ENCODE results near the gene SPATA17. TPM values are rescaled to one million over a fixed set of nuclear protein-coding genes. Genes with fewer than 3 reads are reported as not detected.
A peak's percentile ranks its signal among the peaks of the same experiment; 100 is the strongest.
"Not testable (repeated sequence)": the region's sequence is repeated elsewhere in the genome, so short reads cannot be mapped to it uniquely, and the experiment has no call there.

Gene SPATA17
- polyA plus RNA-seq = 0.82 to 1.8 TPM (median 1.4 TPM) in 3 replicates
- polyA plus RNA-seq (2011; ENCODE audit: low read depth) = 0.91 TPM
- polyA plus RNA-seq (2011; cell fraction: cytosol; rRNA removed) = 1.0 and 1.2 TPM in 2 replicates
- polyA plus RNA-seq (2011; cell fraction: nucleus; rRNA removed) = 0.56 and 1.1 TPM in 2 replicates
- polyA plus RNA-seq (2012; ENCODE audit: low replicate concordance) = 0.96 and 1.0 TPM in 2 replicates
- polyA minus RNA-seq = 0.86 to 1.5 TPM in 2 of 3 replicates, not detected in the other
- not detected for polyA minus RNA-seq (2011; cell fraction: cytosol; rRNA and poly(A)+ RNA removed)
- polyA minus RNA-seq (2011; cell fraction: nucleus; rRNA and poly(A)+ RNA removed) = 0.84 and 1.6 TPM in 2 replicates

- dilution Hi-C loops (cut with MboI; ENCODE audit: extremely low pct_ligation_motif_present, low sequenced_read_pairs) = no loop called here
- H3K9me3 ChIP-seq (ENCODE audit: control insufficient read depth, low read depth, low read length) = no peaks in the 10 kb centered on the region
- peaks cover 49% of the 10 kb centered on the region for H3K79me2 ChIP-seq (ENCODE audit: control insufficient read depth, insufficient read depth, low read length)
- TF ChIP-seq CTCF (optimal IDR thresholded peaks at IDR 0.05 in 1 of 3, IDR thresholded peaks at IDR 0.05 in 1 of 3, conservative IDR thresholded peaks at IDR 0.05 in 1 of 3; ENCODE audit: extremely low read depth in 1 of 3, insufficient read depth in 2 of 3, low read length in 3 of 3) (peak; percentile 3 to 35 (median 17)), EZH2 (IDR thresholded peaks at IDR 0.05; ENCODE audit: low read length) (no peak)
- no peaks in the 10 kb centered on the region for H3K36me3 ChIP-seq (ENCODE audit: control insufficient read depth in 2 of 2, extremely low read depth in 1 of 2, insufficient read depth in 2 of 2, low read length in 2 of 2)
- peak within 1 kb of the TSS; percentile 100 for H3K27ac ChIP-seq (ENCODE audit: control insufficient read depth, insufficient read depth, low read length)
- H2AFZ ChIP-seq (ENCODE audit: control insufficient read depth, low read length) = peak within 1 kb of the TSS; percentile 99
- no peaks in the 10 kb centered on the region for H3K9me1 ChIP-seq (ENCODE audit: control insufficient read depth, extremely low read depth, insufficient read depth, low read length)
- H3K9ac ChIP-seq (ENCODE audit: control insufficient read depth, extremely low read depth, insufficient read depth, low read length) = peak within 1 kb of the TSS; percentile 99
- peaks cover 28% of the 10 kb centered on the region for H3K4me1 ChIP-seq (ENCODE audit: control insufficient read depth, extremely low read depth, insufficient read depth, low read length)
- no peak for DNase-seq (ENCODE audit: low read depth, low spot score)
- peak; percentile 69 for FAIRE-seq
- no peaks in the 10 kb centered on the region for H4K20me1 ChIP-seq (ENCODE audit: control insufficient read depth, extremely low read depth, insufficient read depth, low read length)
- peak within 1 kb of the TSS; percentile 71 to 94 (median 76) for H3K4me3 ChIP-seq (ENCODE audit: control insufficient read depth in 2 of 3, extremely low read depth in 1 of 3, insufficient read depth in 2 of 3, low read depth in 1 of 3, low read length in 3 of 3)
- no peaks in the 10 kb centered on the region for H3K27me3 ChIP-seq (ENCODE audit: control insufficient read depth, extremely low read depth, insufficient read depth, low read length)
- H3K4me2 ChIP-seq (ENCODE audit: control insufficient read depth, extremely low read depth, insufficient read depth, low read depth, low read length) = peak within 1 kb of the TSS; percentile 100
Observed at GRCh38 chr1:217630711-217631591, at the start of gene SPATA17, which contains the start of gene GPATCH2. TSS of gene SPATA17 (plus strand) at chr1:217631344. CDS start at chr1:217631379, 35 bp downstream. TSS of gene GPATCH2 (minus strand) at chr1:217631090. CDS start at chr1:217630971, 119 bp downstream.

- FAIRE-seq; H3K4me3 ChIP-seq (ENCODE audit: control insufficient read depth in 2 of 3, extremely low read depth in 1 of 3, insufficient read depth in 2 of 3, low read depth in 1 of 3, low read length in 3 of 3); H3K36me3 ChIP-seq (ENCODE audit: control insufficient read depth in 2 of 2, extremely low read depth in 1 of 2, insufficient read depth in 2 of 2, low read length in 2 of 2); H3K4me1 ChIP-seq (ENCODE audit: control insufficient read depth, extremely low read depth, insufficient read depth, low read length); DNase-seq (ENCODE audit: low read depth, low spot score); dilution Hi-C loops (cut with MboI; ENCODE audit: extremely low pct_ligation_motif_present, low sequenced_read_pairs); H3K9me1 ChIP-seq (ENCODE audit: control insufficient read depth, extremely low read depth, insufficient read depth, low read length); H3K79me2 ChIP-seq (ENCODE audit: control insufficient read depth, insufficient read depth, low read length); H4K20me1 ChIP-seq (ENCODE audit: control insufficient read depth, extremely low read depth, insufficient read depth, low read length); H3K9ac ChIP-seq (ENCODE audit: control insufficient read depth, extremely low read depth, insufficient read depth, low read length); H3K4me2 ChIP-seq (ENCODE audit: control insufficient read depth, extremely low read depth, insufficient read depth, low read depth, low read length); H3K9me3 ChIP-seq (ENCODE audit: control insufficient read depth, low read depth, low read length); H3K27ac ChIP-seq (ENCODE audit: control insufficient read depth, insufficient read depth, low read length); H2AFZ ChIP-seq (ENCODE audit: control insufficient read depth, low read length); H3K27me3 ChIP-seq (ENCODE audit: control insufficient read depth, extremely low read depth, insufficient read depth, low read length): not testable (repeated sequence)
Observed at GRCh38 chr1:217584286-217584811, 46.8 kb upstream of the SPATA17 start.
